Liver (tissue), 9 donors: Measurements from ENCODE around the gene KCNIP4. TPM values are rescaled to one million over a fixed set of nuclear protein-coding genes. Genes with fewer than 3 reads are reported as not detected.

Source experiments
- DNase-seq: peaks from one replicate; pipeline ENCODE4 v3.0.0-alpha.2; 2017; ENCODE audit warnings: low spot score
- H3K27ac ChIP-seq, 2 donors: one replicate each; pipeline ENCODE4 v1.7.0; 2013; ENCODE audit warnings: inconsistent platforms in 2 of 2, low read length in 2 of 2, control low read depth in 1 of 2, low read depth in 1 of 2, mild to moderate bottlenecking in 1 of 2
- H3K27me3 ChIP-seq, 4 donors: one replicate each; pipeline versions ENCODE4 v1.6.1 to v1.7.0; 2013; ENCODE audit warnings: low read length in 3 of 4, inconsistent platforms in 1 of 4, mild to moderate bottlenecking in 1 of 4, moderate library complexity in 1 of 4; ENCODE audit not compliant: control insufficient read depth in 4 of 4, insufficient read depth in 4 of 4
- H3K36me3 ChIP-seq, 4 donors: one replicate each; pipeline versions ENCODE4 v1.6.1 to v1.7.0; 2013; ENCODE audit warnings: low read length in 3 of 4, mild to moderate bottlenecking in 3 of 4, low read depth in 1 of 4, moderate library complexity in 1 of 4; ENCODE audit not compliant: control insufficient read depth in 4 of 4, insufficient read depth in 3 of 4
- H3K4me1 ChIP-seq, 4 donors: one replicate each; pipeline versions ENCODE4 v1.6.1 to v1.7.0; 2013; ENCODE audit warnings: low read length in 3 of 4, mild to moderate bottlenecking in 3 of 4, moderate library complexity in 1 of 4; ENCODE audit not compliant: control insufficient read depth in 4 of 4, insufficient read depth in 4 of 4
- H3K4me3 ChIP-seq, 3 donors: one replicate each; pipeline versions ENCODE4 v1.6.1 to v1.7.0; 2013; ENCODE audit warnings: low read length in 3 of 3, control low read depth in 1 of 3, low read depth in 1 of 3, mild to moderate bottlenecking in 1 of 3
- H3K9ac ChIP-seq, 2 donors: one replicate each; pipeline ENCODE4 v1.7.0; 2013; ENCODE audit warnings: low read length in 2 of 2, mild to moderate bottlenecking in 2 of 2, moderate library complexity in 2 of 2, control low read depth in 1 of 2, low read depth in 1 of 2
- H3K9me3 ChIP-seq, 4 donors: one replicate each; pipeline versions ENCODE4 v1.6.1 to v1.7.0; 2013; ENCODE audit warnings: low read length in 3 of 4; ENCODE audit not compliant: control insufficient read depth in 4 of 4
- CTCF ChIP-seq: fragments of 150-350 bp; IDR thresholded peaks from 2 replicates; pipeline ENCODE4 v1.5.1; 2017; ENCODE audit warnings: improper control_type of control experiment, low read depth, low read length; ENCODE audit not compliant: missing input control
- EGR1 ChIP-seq, 2 donors: IDR thresholded peaks; 2 replicates each; pipeline ENCODE4 v1.6.1; 2016 to 2018; ENCODE audit warnings: antibody characterized with exemption in 2 of 2, low read depth in 2 of 2
- FOXA1 ChIP-seq: IDR thresholded peaks from 2 replicates; pipeline ENCODE4 v1.6.1; 2016; ENCODE audit warnings: antibody characterized with exemption
- FOXA2 ChIP-seq: IDR thresholded peaks from 2 replicates; pipeline ENCODE4 v1.6.1; 2016; ENCODE audit warnings: antibody characterized with exemption
- GABPA ChIP-seq, 2 donors: IDR thresholded peaks in 1 of 2; conservative IDR thresholded peaks in 1 of 2; 2 replicates each; pipeline ENCODE4 v1.6.1; 2016; ENCODE audit warnings: antibody characterized with exemption in 2 of 2, mild to moderate bottlenecking in 1 of 2, moderate library complexity in 1 of 2
- JUND ChIP-seq, 2 donors: IDR thresholded peaks; 2 replicates each; pipeline ENCODE4 v1.6.1; 2016; ENCODE audit warnings: antibody characterized with exemption in 2 of 2
- NR2F2 ChIP-seq: IDR thresholded peaks from 2 replicates; pipeline ENCODE4 v1.6.1; 2016; ENCODE audit warnings: antibody characterized with exemption
- RAD21 ChIP-seq, 2 donors: IDR thresholded peaks; 2 replicates each; pipeline ENCODE4 v1.6.1; 2016; ENCODE audit warnings: antibody characterized with exemption in 2 of 2, mild to moderate bottlenecking in 2 of 2
- REST ChIP-seq: IDR thresholded peaks from 2 replicates; pipeline ENCODE4 v1.6.1; 2016; ENCODE audit warnings: antibody characterized with exemption, mild to moderate bottlenecking
- RXRA ChIP-seq, 2 donors: IDR thresholded peaks; 2 replicates each; pipeline ENCODE4 v1.6.1; 2017 to 2018; ENCODE audit warnings: antibody characterized with exemption in 2 of 2, mild to moderate bottlenecking in 1 of 2
- SP1 ChIP-seq: IDR thresholded peaks from 2 replicates; pipeline ENCODE4 v1.6.1; 2018; ENCODE audit warnings: antibody characterized with exemption, mild to moderate bottlenecking
- TAF1 ChIP-seq: conservative IDR thresholded peaks from 2 replicates; pipeline ENCODE4 v1.6.1; 2016; ENCODE audit warnings: antibody characterized with exemption, mild to moderate bottlenecking
- YY1 ChIP-seq: IDR thresholded peaks from 2 replicates; pipeline ENCODE4 v1.6.1; 2016; ENCODE audit warnings: antibody characterized with exemption, mild to moderate bottlenecking
- WGBS: extraction: QIAGEN DNeasy Blood & Tissue Kit; methylation state at CpG from one replicate; pipeline ENCODE4 v1.1.7; 2013; 5-methylcytosine and 5-hydroxymethylcytosine counted together
- polyA plus RNA-seq, 2 donors: library from polyadenylated mRNA; stranded (reverse) in 1 of 2; unstranded in 1 of 2; fragments of 200-250 nt in 1 of 2; fragments of >200 nt in 1 of 2; fragmentation: Nextera tagmentation in 1 of 2; extraction: Ambion mirVana in 1 of 2; gene quantifications; one replicate each; pipeline versions ENCODE4 v1.2.1 to v1.2.3, GENCODE V29; 2013 to 2015
- total RNA-seq, 2 donors: library from RNA; depleted of rRNA; stranded (reverse); fragments of >200 nt; gene quantifications; one replicate each; pipeline ENCODE4 v1.2.3, GENCODE V29; 2014
- TF ChIP-seq, protein P1 (sequence below): IDR thresholded peaks from 2 replicates; pipeline ENCODE4 v1.6.1; 2016; ENCODE audit warnings: antibody characterized with exemption
- TF ChIP-seq, protein P2 (sequence below): IDR thresholded peaks from 2 replicates; pipeline ENCODE4 v1.6.1; 2016; ENCODE audit warnings: antibody characterized with exemption
- TF ChIP-seq, protein P3 (sequence below): IDR thresholded peaks from 2 replicates; pipeline ENCODE4 v1.6.1; 2016; ENCODE audit warnings: antibody characterized with exemption
- donor health status: healthy.
- donor health status: healthy.
- donor health status: healthy.
- donor health status: healthy.
- donor health status: healthy.

The KCNIP4 gene
- total and polyA plus RNA-seq, 4 donors, result 0.08 to 0.14 TPM; not detected in 2

DNA sequence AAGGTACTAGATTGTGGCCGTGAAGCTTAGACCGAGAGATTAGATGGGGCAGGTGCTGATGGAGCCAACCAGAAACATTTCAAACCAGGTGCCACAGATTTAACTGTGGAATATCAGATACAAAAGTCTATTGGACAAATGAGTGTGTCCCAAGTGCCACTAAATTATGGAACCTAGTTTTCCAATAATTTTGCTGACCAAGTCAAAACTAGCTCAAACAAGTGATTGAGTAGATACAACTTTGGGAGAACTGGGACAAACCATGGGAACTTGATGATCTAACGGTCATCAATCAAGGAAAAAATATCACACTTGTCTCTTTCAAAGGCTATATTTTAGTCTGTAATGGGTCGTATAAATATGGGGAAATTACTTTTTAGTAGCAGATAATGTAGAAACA is 562.9 kb downstream of the KCNIP4 start (continued):
- TF ChIP-seq NR2F2 (no peak), SP1 (no peak), TAF1 (no peak), CTCF (no peak), GABPA (IDR thresholded peaks at IDR 0.05 in 1 of 2, conservative IDR thresholded peaks at IDR 0.05 in 1 of 2) (no peak)
- TF ChIP-seq, protein P1, sequence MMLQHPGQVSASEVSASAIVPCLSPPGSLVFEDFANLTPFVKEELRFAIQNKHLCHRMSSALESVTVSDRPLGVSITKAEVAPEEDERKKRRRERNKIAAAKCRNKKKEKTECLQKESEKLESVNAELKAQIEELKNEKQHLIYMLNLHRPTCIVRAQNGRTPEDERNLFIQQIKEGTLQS, result no peak

DNA sequence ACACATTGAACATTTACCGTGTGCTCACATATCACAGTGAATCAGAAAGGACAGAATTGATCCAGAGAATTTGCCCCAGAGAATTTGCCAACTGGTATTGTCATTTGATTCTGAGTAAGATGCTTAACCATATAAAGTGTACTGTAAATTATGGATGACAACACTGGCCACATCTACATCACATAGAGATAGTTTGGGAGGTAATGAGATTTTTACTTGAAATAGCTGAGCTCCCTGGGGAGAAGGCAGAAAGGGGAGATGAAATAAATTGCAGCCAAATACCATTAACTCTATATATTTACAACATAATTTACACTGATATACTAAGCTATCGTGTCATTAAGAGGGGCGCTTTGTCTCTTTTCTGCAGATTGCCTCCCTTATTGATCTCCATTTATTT is 564.0 kb downstream of the KCNIP4 start:
- H3K36me3 ChIP-seq, result no peaks in the 10 kb centered on the region
- H3K9me3 ChIP-seq, result no peaks in the 10 kb centered on the region
- no peak for TF ChIP-seq FOXA2
- no peak for TF ChIP-seq RXRA (IDR thresholded peaks at IDR 0.05)
- TF ChIP-seq EGR1 (IDR thresholded peaks at IDR 0.05; ENCODE audit: low read depth in 2 of 2), result no peak
- TF ChIP-seq, protein P1, result no peak
- TF ChIP-seq RAD21 (IDR thresholded peaks at IDR 0.05), result no peak
- no peak for TF ChIP-seq YY1
- TF ChIP-seq, protein P2, sequence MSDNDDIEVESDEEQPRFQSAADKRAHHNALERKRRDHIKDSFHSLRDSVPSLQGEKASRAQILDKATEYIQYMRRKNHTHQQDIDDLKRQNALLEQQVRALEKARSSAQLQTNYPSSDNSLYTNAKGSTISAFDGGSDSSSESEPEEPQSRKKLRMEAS, result no peak
- no peak for TF ChIP-seq SP1
- TF ChIP-seq REST, result no peak
- TF ChIP-seq, protein P3, sequence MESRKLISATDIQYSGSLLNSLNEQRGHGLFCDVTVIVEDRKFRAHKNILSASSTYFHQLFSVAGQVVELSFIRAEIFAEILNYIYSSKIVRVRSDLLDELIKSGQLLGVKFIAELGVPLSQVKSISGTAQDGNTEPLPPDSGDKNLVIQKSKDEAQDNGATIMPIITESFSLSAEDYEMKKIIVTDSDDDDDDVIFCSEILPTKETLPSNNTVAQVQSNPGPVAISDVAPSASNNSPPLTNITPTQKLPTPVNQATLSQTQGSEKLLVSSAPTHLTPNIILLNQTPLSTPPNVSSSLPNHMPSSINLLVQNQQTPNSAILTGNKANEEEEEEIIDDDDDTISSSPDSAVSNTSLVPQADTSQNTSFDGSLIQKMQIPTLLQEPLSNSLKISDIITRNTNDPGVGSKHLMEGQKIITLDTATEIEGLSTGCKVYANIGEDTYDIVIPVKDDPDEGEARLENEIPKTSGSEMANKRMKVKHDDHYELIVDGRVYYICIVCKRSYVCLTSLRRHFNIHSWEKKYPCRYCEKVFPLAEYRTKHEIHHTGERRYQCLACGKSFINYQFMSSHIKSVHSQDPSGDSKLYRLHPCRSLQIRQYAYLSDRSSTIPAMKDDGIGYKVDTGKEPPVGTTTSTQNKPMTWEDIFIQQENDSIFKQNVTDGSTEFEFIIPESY, result no peak
- no peak for TF ChIP-seq JUND (IDR thresholded peaks at IDR 0.05)
- TF ChIP-seq FOXA1, result no peak
- no peak for TF ChIP-seq GABPA (IDR thresholded peaks at IDR 0.05 in 1 of 2, conservative IDR thresholded peaks at IDR 0.05 in 1 of 2)
- H3K9ac ChIP-seq, result no peak overlapping the region
- H3K27ac ChIP-seq, result no peak overlapping the region
- H3K27me3 ChIP-seq, result peaks cover 0 to 3% (median 0%) of the 10 kb centered on the region in 4 donors
- no peaks in the 10 kb centered on the region for H3K4me1 ChIP-seq
- no peak overlapping the region for H3K4me3 ChIP-seq
- WGBS, result 61% methylated on average over 3 of the region's 3 CpGs
- DNase-seq, result no peak
